GM11168 (cell line): ENCODE results near the gene DHX15.

ENCODE experiments used
- in situ Hi-C: fragments of 300-500 bp; cut with MboI; formaldehyde crosslinking; loops from one replicate; pipeline ENCODE4 v1.12.0; 2022; ENCODE audit warnings: low sequenced_read_pairs; ENCODE audit not compliant: unreplicated experiment

DHX15 gene

DNA sequence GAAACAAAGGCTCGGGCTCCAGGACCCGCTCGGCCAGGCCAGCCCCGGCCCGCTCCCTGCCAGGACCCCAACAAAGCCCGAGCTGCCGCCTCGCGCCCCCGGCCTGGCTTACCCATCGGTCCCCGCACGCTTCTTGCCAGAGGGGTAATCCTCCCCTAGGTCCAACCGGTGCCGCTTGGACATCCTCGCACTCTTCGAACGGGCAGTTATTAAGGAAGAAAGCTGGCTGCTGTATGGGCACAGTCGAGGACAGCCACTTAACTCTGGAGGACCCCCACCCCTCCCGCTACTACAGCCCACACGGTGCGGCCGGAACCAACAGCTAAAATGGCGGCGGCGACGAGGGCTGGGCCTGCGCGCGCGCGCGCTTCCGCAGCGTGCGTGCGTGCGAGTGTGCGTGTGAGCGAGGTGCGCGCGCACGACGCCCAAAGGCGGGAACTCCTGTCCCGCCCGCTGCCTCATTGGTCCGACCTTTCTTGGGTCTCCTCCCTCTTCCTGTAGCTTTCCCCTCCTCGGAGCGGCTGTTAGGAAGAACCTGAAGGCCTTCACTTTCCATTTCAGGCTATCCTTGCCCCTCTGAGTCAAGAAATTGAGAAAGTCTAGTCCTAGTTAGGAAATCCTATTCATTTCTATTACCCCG, at the start of gene DHX15:
DHX15 (minus strand) TSS at position 344 of the 640 bp plus-strand sequence; CDS start at position 183, 161 bp downstream.
- in situ Hi-C loops: no loop called here

GRCh38 chr4:24632011-24632410, 47.7 kb upstream of the DHX15 start:
- in situ Hi-C loops: no loop called here

DNA sequence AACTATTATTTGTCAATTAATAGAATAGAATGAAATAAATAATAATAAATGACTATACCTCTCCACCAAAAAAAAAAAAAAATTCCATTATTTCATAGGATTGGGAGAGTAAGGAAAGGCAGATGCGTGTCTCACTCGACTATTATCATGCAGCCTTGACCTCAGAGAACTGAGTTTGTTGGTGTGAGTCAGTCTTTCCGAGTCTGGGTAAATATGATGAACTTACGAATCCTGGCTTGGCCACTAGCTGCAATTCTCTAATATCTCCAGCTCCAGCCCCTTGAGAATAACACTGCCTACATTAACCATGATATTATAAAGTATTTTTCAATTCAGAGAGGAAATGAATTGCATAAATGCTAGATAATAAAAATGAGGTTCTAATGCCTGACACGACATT, 46.6 kb upstream of the DHX15 start:
- in situ Hi-C loops: no loop called here

DNA sequence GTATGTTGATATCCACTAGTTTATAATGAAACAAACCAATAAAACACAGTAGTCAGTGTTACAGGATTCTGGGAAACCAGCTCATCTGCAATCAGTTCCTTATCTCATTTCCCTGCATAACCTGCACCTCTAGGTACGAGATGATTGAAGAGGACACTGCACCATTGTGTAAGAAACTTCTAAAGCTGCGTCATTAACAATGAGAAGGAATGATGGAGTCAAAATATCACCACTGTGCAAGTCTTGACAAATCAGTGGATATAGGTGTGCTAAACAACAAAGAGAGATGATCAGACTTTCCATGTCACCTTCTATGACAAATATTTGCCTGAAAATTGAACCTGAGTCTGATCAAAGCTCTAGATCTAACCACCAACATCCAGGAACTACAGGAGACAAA, 40.7 kb upstream of the DHX15 start:
- in situ Hi-C loops: no loop called here

- in situ Hi-C loops: no loop called here
Measured at GRCh38 chr4:24624381-24624780, 40.0 kb upstream of the DHX15 start.

DNA sequence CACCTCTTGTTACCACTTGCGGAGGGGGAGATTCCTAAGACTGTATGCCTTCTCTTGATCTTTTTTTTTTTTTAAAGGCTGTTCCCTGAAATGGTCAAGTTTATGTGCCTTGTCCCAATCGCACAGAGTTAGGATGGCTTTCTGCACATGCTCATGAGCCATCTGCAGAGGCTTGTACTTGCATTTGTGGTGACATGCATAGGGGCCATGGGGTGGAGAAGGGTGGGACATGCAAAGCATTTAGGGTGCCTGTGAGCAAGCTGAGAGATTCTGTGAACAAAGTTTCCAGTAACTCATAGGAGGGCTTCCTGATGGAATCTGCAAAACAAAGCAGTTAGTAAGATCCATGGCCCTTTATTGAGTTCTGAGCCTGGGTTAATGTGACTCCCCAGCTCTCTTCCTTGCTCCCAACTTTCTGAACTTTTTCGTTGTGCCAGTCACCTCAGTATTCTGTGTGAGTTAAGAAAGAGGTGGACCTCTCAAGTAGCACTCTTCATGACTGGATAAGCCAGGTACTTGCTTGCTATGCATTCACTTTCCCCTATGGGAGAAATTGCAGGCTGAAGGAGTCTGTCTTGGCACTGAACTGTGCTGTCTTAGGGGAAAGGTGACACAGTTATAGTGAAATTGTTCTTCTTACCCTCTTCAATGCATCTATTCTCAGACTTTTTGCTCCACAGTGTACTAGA, 37.9 kb upstream of the DHX15 start:
- in situ Hi-C loops: no loop called here

GRCh38 chr4:24615977-24616376, 31.6 kb upstream of the DHX15 start:
- in situ Hi-C loops: no loop called here

DNA sequence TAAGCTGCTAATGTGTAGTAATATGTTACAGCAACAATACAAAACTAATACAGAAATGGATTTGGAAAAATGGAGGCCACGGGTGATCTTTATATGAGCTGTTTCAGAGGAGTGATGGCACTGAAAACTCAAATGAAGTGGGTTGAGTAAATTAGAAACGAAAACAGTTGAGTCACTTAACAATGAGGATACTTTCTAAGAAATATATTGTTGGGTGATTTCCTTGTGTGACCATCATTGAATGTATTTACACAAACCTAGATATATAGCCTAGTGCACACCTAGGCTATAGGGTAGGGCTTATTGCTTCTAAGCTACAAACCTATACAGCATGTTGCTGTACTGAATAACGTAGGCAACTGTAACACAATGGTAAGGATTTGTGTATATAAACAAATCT, 30.5 kb upstream of the DHX15 start:
- in situ Hi-C loops: no loop called here

- in situ Hi-C loops: no loop called here
Measured at GRCh38 chr4:24613502-24613901, 29.1 kb upstream of the DHX15 start.

- in situ Hi-C loops: no loop called here
Measured at GRCh38 chr4:24611575-24611974, 27.2 kb upstream of the DHX15 start.

DNA sequence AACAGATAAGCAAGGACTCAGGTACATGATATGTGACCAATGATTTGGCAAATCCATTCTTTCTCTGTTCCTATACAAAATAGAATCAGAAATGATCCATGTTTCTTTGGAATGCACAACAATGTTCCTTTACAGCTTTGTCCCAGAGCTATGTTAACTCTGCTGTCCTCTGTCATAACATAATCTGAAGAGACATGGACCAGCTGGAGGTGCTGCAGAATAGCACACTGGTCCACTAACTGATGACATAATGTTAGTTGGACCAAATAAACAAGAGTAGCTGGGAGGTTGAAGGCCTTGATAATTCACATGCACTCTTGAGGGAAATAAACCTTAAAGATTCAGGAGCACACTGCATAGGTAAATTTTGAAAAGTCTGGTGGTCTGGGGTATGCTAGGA, 23.0 kb upstream of the DHX15 start:
- in situ Hi-C loops: no loop called here

- in situ Hi-C loops: no loop called here
Measured at GRCh38 chr4:24605216-24605615, 20.9 kb upstream of the DHX15 start.

DNA sequence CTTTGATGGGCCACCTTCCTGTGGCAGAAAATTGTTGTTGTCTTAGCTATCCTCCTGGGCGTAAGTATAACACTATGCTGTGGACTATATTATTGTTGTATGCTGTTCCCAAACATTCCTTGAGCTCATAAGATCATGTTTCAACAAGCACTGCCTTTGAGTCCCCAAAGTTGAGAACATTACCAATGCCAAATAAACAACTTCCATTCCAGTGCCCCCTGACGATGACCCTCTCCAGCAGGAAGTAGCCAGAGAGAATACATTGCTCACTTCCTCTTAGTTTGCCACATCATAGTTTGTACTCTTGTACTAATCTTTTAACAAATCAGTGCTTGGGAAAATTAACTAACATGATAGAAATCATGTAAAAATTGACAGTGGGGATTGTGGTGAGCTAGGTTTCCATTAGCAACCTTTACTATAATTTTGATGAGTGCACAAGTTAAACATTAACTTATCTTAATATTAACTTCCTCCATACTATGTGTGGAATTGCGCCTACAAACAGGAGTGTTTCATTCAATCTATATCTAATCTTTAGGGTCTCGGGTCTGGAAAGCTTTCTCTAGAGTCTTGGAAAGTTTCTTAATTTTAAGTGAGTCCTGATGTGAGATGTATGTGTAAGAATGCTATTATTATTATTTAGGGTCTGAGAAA, 20.3 kb upstream of the DHX15 start:
- in situ Hi-C loops: no loop called here

DNA sequence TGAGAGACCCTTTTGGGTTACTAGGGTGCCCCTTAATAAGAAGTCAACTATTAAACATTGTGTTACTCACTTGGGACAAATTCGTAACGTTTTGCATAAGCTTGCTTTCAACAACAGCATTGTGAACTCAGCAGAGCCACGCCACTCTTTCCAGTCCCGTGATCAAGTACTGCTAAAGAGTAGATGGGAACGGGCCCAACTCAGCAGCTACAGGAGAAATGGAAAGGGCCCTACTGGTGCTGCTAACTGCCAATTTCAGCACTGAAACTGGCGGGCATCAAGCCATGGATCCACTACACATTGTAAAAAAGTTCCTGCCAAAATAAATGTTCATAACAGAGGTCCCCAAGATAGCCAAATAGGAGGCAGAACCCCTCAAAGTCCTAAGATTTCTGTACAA, 19.0 kb upstream of the DHX15 start:
- in situ Hi-C loops: no loop called here

GRCh38 chr4:24601121-24601520, 16.8 kb upstream of the DHX15 start:
- in situ Hi-C loops: no loop called here

DNA sequence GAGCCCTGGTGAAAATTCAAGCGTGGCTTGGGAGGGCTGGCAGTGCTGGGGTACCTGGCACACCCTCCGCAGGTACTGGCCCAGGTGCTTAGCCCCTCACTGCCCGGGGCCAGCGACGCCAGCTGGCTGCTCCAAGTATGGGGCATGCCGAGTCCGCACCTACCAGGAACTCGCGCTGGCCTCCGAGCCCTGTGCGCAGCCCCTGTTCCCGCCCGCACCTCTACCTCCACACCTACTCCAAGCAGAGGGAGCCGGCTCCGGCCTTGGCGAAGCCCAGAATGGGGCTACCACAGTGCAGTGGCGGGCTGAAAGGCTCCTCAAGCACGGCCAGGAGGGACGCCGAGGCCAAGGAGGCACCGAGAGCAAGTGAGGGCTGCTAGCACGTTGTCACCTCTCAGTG, 14.9 kb upstream of the DHX15 start:
- in situ Hi-C loops: no loop called here

- in situ Hi-C loops: no loop called here
Measured at GRCh38 chr4:24598025-24598424, 13.7 kb upstream of the DHX15 start.

GRCh38 chr4:24595659-24596058, 11.3 kb upstream of the DHX15 start:
- in situ Hi-C loops: no loop called here

DNA sequence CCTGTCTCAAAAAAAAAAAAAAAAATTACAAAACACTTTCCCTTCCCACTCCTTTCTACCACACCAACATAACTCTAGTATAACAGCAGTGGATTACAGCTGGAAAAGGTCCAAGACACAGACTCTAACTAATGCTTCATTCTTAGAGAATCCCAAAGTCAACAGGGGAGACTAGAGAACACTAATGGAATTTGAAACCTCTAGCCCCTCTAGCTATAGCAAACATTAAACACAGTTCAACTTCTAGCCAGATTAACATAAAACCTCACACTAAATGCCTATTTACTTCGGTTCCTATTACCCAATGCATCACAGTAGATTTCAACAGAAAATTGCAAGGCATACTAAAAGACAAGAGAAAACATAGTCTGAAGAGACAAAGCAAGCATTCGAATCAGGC, 10.5 kb upstream of the DHX15 start:
- in situ Hi-C loops: no loop called here

DNA sequence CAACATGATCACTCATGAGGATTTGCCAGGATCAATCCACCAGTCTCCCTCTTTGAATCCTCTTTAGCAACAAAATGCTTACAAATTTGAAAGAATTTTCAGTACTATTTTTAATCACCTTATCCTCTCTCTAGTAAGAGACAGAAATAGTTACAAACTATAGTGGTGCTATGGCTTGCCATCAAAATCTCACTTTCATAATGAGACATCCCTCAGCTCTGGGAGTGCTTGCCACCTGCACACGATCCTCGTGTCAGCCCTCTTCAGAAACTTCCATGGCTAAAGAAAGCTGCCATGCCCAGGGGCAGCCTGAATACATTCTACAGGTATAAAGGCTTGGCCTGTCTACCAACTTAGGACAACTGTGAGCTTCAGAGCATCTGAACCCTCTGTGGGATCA, 5.1 kb upstream of the DHX15 start:
- in situ Hi-C loops: no loop called here

- in situ Hi-C loops: no loop called here
Measured at GRCh38 chr4:24588216-24588954, 4.0 kb upstream of the DHX15 start.
